Progenitor cell of endocrine pancreas (in vitro differentiated cells): ENCODE data around the gene PCK2. TPM values are rescaled to one million over a fixed set of nuclear protein-coding genes. Genes with fewer than 3 reads are reported as not detected.

ENCODE experiments used
- DNase-seq: peaks from one replicate; pipeline ENCODE4 v3.0.0; 2021; ENCODE audit warnings: low spot score; ENCODE audit not compliant: unreplicated experiment
- H3K27ac Mint-ChIP-seq: 2 replicates; pipeline ENCODE4 v1.8.0; 2021; ENCODE audit warnings: mild to moderate bottlenecking, moderate library complexity, mixed read lengths
- H3K27me3 Mint-ChIP-seq: 2 replicates; pipeline ENCODE4 v1.8.0; 2021; ENCODE audit warnings: mixed read lengths
- H3K36me3 Mint-ChIP-seq: 2 replicates; pipeline ENCODE4 v1.8.0; 2022; ENCODE audit warnings: mixed read lengths; ENCODE audit not compliant: insufficient read depth
- H3K4me1 Mint-ChIP-seq: 2 replicates; pipeline ENCODE4 v1.8.0; 2021; ENCODE audit warnings: low read depth, mixed read lengths
- H3K4me3 Mint-ChIP-seq: 2 replicates; pipeline ENCODE4 v1.8.0; 2021; ENCODE audit warnings: low read depth, mild to moderate bottlenecking, moderate library complexity, mixed read lengths
- H3K9me3 Mint-ChIP-seq: 2 replicates; pipeline ENCODE4 v1.8.0; 2021; ENCODE audit warnings: low read depth, mixed read lengths
- CTCF ChIP-seq: fragments of 200-600 bp; sonication (generic); IDR thresholded peaks from one replicate; pipeline ENCODE4 v1.5.0; 2021; ENCODE audit warnings: antibody characterized with exemption, mild to moderate bottlenecking; ENCODE audit not compliant: unreplicated experiment
- total RNA-seq: library from RNA; stranded (reverse); gene quantifications from 2 replicates; pipeline ENCODE4 v1.2.1, GENCODE V29; 2021

PCK2 gene
- total RNA-seq, 1 donor from 2014 or later, result 29.7 TPM

- Mint-ChIP-seq H3K4me1 (peaks cover 24% of the 10 kb centered on the region), H3K9me3 (no peaks in the 10 kb centered on the region), H3K27ac (peak overlapping the region; percentile 88), H3K27me3 (no peaks in the 10 kb centered on the region), H3K36me3 (peaks cover 5% of the 10 kb centered on the region), H3K4me3 (peak overlapping the region; percentile 89)
- no peak for TF ChIP-seq CTCF
- DNase-seq, result no peak
Observed at GRCh38 chr14:24135584-24135833, 41.4 kb downstream of the PCK2 start.

- H3K27me3 Mint-ChIP-seq, result no peaks in the 10 kb centered on the region
- H3K36me3 Mint-ChIP-seq, result peaks cover 5% of the 10 kb centered on the region
- H3K9me3 Mint-ChIP-seq, result no peaks in the 10 kb centered on the region
- peaks cover 25% of the 10 kb centered on the region for H3K4me1 Mint-ChIP-seq
- DNase-seq, result peak; percentile 87
- no peak for TF ChIP-seq CTCF
- peak within 1 kb of the TSS; percentile 88 for H3K27ac Mint-ChIP-seq
- H3K4me3 Mint-ChIP-seq, result peak within 1 kb of the TSS; percentile 89
Observed at GRCh38 chr14:24135834-24136683, 41.9 kb downstream of the PCK2 start, which contains the start of gene PSME1. TSS of gene PSME1 (plus strand) at chr14:24136194. CDS start at chr14:24136263, 69 bp downstream.

GRCh38 chr14:24136684-24137528 lies 42.8 kb downstream of the PCK2 start:
- no peaks in the 10 kb centered on the region for H3K9me3 Mint-ChIP-seq
- DNase-seq, result no peak
- H3K36me3 Mint-ChIP-seq, result peaks cover 5% of the 10 kb centered on the region
- H3K27ac Mint-ChIP-seq, result peak overlapping the region; percentile 20
- peaks cover 27% of the 10 kb centered on the region for H3K4me1 Mint-ChIP-seq
- TF ChIP-seq CTCF, result no peak
- H3K4me3 Mint-ChIP-seq, result peak overlapping the region; percentile 89
- no peaks in the 10 kb centered on the region for H3K27me3 Mint-ChIP-seq

- H3K4me3 Mint-ChIP-seq, result peak overlapping the region; percentile 55
Observed at GRCh38 chr14:24137529-24138395, 43.7 kb downstream of the PCK2 start.

More at GRCh38 chr14:24137529-24138395, 43.7 kb downstream of the PCK2 start:
- no peak for TF ChIP-seq CTCF
- no peaks in the 10 kb centered on the region for H3K9me3 Mint-ChIP-seq
- H3K36me3 Mint-ChIP-seq, result peaks cover 5% of the 10 kb centered on the region
- peaks cover 28% of the 10 kb centered on the region for H3K4me1 Mint-ChIP-seq
- no peak for DNase-seq
- H3K27ac Mint-ChIP-seq, result no peak overlapping the region
- H3K27me3 Mint-ChIP-seq, result no peaks in the 10 kb centered on the region
